Suppressor macrophage treated with lipopolysaccharide for 1 hour (primary cell): ENCODE results near the gene PTPN12.

ENCODE experiments used
- DNase-seq, 3 donors: peaks; one replicate each; pipeline ENCODE4 v3.0.0-alpha.2; 2020 to 2022

The PTPN12 gene

DNA sequence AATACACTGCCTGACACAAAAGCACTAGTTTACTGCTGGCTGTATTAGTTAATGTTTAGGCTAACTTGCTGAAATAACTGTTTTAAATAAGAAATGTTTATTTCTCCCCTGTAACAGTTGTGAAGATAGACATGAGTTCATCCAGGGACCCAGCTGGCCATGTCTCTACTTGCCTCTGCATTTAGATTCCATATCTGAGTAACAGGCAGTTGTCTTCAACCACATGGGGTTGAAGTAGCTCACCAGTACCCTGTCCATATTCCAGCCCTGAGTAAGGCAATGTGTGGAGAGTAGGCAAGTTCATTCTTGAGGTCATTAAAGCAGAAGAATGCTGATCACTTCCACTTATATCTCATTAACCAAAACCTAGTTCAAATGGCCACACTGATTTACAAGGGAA is 128.1 kb downstream of the PTPN12 start:
- DNase-seq = no peak

DNA sequence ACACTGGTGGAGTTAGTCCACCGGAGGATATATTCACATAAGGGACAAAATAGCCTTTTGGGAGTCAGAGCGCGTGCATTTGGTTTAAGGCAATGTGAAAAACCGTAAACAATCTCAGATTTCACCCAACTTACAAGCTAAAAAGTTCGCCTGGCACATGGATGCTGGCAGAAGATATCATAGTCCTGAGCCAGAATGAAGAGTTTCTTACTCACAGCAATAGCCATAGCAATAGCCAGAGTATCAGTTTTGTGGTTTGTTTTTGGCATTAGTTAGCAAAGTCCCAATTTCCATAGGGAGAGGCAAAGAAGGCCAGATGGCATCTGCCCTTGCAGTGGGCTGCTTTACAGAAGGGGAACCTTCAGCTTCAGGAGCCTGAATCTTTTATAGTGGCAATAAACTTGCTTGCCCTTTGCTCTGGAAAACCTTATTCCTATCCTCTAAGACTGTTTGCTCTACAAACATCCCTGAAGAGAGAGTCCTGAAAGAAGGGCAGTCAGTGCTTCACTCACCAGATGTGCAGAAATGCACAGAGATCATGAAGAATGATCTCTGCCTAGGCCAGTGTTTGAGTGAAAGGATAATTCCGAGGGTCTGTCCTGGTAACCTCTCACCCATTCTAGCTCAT is 130.5 kb downstream of the PTPN12 start:
- no peak for DNase-seq

GRCh38 chr7:77674878-77675277 is 137.8 kb downstream of the PTPN12 start:
- DNase-seq = no peak

DNA sequence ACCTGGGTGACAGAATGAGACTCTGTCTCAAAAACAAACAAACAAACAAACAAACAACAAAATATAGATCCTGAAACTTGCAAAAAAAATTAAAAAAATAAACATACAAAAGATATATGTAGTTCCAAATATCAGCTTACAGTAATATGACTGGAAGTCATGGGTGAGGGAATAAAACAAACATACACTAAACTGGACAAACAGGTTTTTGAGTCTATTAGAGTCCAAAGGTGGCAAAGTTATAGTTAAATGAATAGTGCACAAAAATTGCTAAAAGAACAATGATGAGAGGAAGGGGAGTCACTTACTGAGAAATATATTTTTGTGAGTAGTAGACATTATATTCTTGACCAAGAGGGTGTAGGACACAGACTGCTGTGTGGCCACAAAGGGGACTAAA is 142.5 kb downstream of the PTPN12 start:
- no peak for DNase-seq

DNA sequence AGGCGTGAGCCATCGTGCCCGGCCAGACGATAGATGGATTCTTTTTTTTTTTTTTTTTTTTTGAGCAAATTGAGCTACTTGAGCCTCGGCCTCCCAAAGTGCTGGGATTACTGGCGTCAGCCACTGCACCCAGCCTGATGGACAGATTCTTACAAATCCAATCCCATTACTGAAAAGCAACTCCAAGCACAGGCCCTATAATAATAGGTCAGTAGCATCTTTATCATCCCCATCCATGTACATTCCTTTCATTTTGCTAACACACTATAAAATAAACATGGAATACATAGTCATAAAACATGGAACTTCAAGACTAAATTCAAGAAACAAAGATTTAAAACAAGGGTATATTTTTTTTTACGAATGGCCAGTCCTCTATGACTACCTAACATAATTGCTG is 143.2 kb downstream of the PTPN12 start:
- no peak for DNase-seq

- DNase-seq = no peak
These were observed 146.9 kb downstream of the PTPN12 start for GRCh38 chr7:77684030-77684429.

GRCh38 chr7:77685233-77685632 is 148.1 kb downstream of the PTPN12 start:
- DNase-seq = peak in 2 of 3 donors; percentile 39 to 42

DNA sequence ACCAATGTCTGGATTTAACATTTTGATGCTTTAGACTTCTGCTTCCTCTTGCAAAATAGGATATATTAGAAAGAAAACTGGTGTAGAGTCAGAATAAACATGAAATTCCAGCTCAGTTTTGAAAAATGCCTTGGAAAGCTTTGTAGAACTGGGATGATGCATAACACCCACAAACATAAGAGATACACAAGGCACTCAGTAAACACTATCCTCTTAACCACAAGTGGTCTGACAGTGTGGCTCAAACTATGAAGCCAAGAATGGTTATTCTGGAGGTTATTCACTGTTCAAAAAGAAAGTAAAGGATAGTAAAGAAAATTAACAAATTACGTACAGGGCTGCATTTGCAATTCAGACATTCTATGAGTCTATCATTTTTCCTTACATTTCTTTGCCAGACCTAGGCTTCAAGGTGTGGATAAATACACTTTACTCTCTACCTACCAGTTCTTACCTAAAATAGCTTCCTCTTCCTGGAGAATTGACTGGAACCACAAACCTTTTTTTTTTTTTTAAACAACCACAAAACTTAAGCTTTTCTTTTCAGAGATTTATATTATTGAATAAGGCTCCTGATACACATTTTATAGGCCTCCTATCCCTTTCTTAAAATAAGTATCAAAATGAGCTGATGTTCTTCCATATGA is 150.1 kb downstream of the PTPN12 start:
- DNase-seq = no peak

GRCh38 chr7:77687747-77688144 is 150.7 kb downstream of the PTPN12 start:
- DNase-seq = no peak
